Effector memory CD4-positive, alpha-beta T cell (primary cell): ENCODE data around the gene ROS1.

Source experiments
- DNase-seq, 3 donors: peaks; one replicate each; pipeline ENCODE4 v3.0.0-alpha.2; 2020
- H3K27ac ChIP-seq: 2 replicates; pipeline ENCODE4 v1.7.0; 2013; ENCODE audit warnings: mild to moderate bottlenecking, low read length, moderate library complexity; ENCODE audit not compliant: insufficient read depth, poor library complexity, severe bottlenecking
- H3K27me3 ChIP-seq: replicated peaks from 2 replicates; pipeline ENCODE4 v1.7.0; 2013; ENCODE audit warnings: mild to moderate bottlenecking, low read length; ENCODE audit not compliant: insufficient read depth, control insufficient read depth, poor library complexity, severe bottlenecking
- H3K36me3 ChIP-seq: 2 replicates; pipeline ENCODE4 v1.7.0; 2013; ENCODE audit warnings: mild to moderate bottlenecking, low read length, moderate library complexity; ENCODE audit not compliant: control insufficient read depth, insufficient read depth
- H3K4me1 ChIP-seq: 2 replicates; pipeline ENCODE4 v1.7.0; 2013; ENCODE audit warnings: low read length, mild to moderate bottlenecking; ENCODE audit not compliant: control insufficient read depth, insufficient read depth, poor library complexity, severe bottlenecking
- H3K4me3 ChIP-seq: 2 replicates; pipeline ENCODE4 v1.7.0; 2013; ENCODE audit warnings: low read length, low read depth, mild to moderate bottlenecking; ENCODE audit not compliant: insufficient read depth, poor library complexity, severe bottlenecking
- H3K9me3 ChIP-seq: 2 replicates; pipeline ENCODE4 v1.7.0; 2013; ENCODE audit warnings: mild to moderate bottlenecking, low read length, moderate library complexity; ENCODE audit not compliant: control insufficient read depth

The ROS1 gene

GRCh38 chr6:117409420-117409819 lies 16.3 kb downstream of the ROS1 start:
- no peak for DNase-seq
- H3K27me3 ChIP-seq, result no peaks in the 10 kb centered on the region
- no peaks in the 10 kb centered on the region for H3K9me3 ChIP-seq
- no peaks in the 10 kb centered on the region for H3K4me1 ChIP-seq
- no peaks in the 10 kb centered on the region for H3K36me3 ChIP-seq
- H3K27ac ChIP-seq, result no peak overlapping the region
- H3K4me3 ChIP-seq, result no peak overlapping the region

- DNase-seq, result no peak
- Histone ChIP-seq H3K27ac (no peak overlapping the region), H3K9me3 (no peaks in the 10 kb centered on the region), H3K36me3 (no peaks in the 10 kb centered on the region), H3K27me3 (no peaks in the 10 kb centered on the region), H3K4me3 (no peak overlapping the region), H3K4me1 (no peaks in the 10 kb centered on the region)
Observed at GRCh38 chr6:117404548-117404947, 21.2 kb downstream of the ROS1 start.

- H3K4me1 ChIP-seq, result no peaks in the 10 kb centered on the region
- no peaks in the 10 kb centered on the region for H3K9me3 ChIP-seq
- no peaks in the 10 kb centered on the region for H3K36me3 ChIP-seq
- DNase-seq, result no peak
- H3K27me3 ChIP-seq, result no peaks in the 10 kb centered on the region
- H3K27ac ChIP-seq, result no peak overlapping the region
- H3K4me3 ChIP-seq, result no peak overlapping the region
Observed at GRCh38 chr6:117401799-117402198, 23.9 kb downstream of the ROS1 start.

GRCh38 chr6:117399924-117400323 lies 25.8 kb downstream of the ROS1 start:
- no peak overlapping the region for H3K4me3 ChIP-seq
- no peaks in the 10 kb centered on the region for H3K36me3 ChIP-seq
- no peak for DNase-seq
- H3K27me3 ChIP-seq, result no peaks in the 10 kb centered on the region
- no peaks in the 10 kb centered on the region for H3K4me1 ChIP-seq
- H3K27ac ChIP-seq, result no peak overlapping the region
- H3K9me3 ChIP-seq, result no peaks in the 10 kb centered on the region

GRCh38 chr6:117399126-117399525 lies 26.6 kb downstream of the ROS1 start:
- H3K4me3 ChIP-seq, result no peak overlapping the region
- H3K27ac ChIP-seq, result no peak overlapping the region
- no peaks in the 10 kb centered on the region for H3K4me1 ChIP-seq
- H3K27me3 ChIP-seq, result no peaks in the 10 kb centered on the region
- no peak for DNase-seq
- H3K36me3 ChIP-seq, result no peaks in the 10 kb centered on the region
- H3K9me3 ChIP-seq, result no peaks in the 10 kb centered on the region

- Histone ChIP-seq H3K4me1 (no peaks in the 10 kb centered on the region), H3K9me3 (no peaks in the 10 kb centered on the region), H3K4me3 (no peak overlapping the region), H3K27ac (no peak overlapping the region), H3K36me3 (no peaks in the 10 kb centered on the region), H3K27me3 (no peaks in the 10 kb centered on the region)
- DNase-seq, result no peak
Observed at GRCh38 chr6:117397536-117398227, 28.1 kb downstream of the ROS1 start.

GRCh38 chr6:117396228-117396627 lies 29.5 kb downstream of the ROS1 start:
- Histone ChIP-seq H3K9me3 (no peaks in the 10 kb centered on the region), H3K4me1 (no peaks in the 10 kb centered on the region), H3K36me3 (no peaks in the 10 kb centered on the region), H3K27me3 (no peaks in the 10 kb centered on the region), H3K4me3 (no peak overlapping the region), H3K27ac (no peak overlapping the region)
- no peak for DNase-seq

- DNase-seq, result no peak
- Histone ChIP-seq H3K36me3 (no peaks in the 10 kb centered on the region), H3K27me3 (no peaks in the 10 kb centered on the region), H3K4me3 (no peak overlapping the region), H3K27ac (no peak overlapping the region), H3K9me3 (no peaks in the 10 kb centered on the region), H3K4me1 (no peaks in the 10 kb centered on the region)
Observed at GRCh38 chr6:117395164-117395563, 30.6 kb downstream of the ROS1 start.

GRCh38 chr6:117393045-117393444 lies 32.7 kb downstream of the ROS1 start:
- no peak for DNase-seq
- H3K27ac ChIP-seq, result no peak overlapping the region
- no peaks in the 10 kb centered on the region for H3K4me1 ChIP-seq
- H3K27me3 ChIP-seq, result no peaks in the 10 kb centered on the region
- no peaks in the 10 kb centered on the region for H3K36me3 ChIP-seq
- H3K9me3 ChIP-seq, result no peaks in the 10 kb centered on the region
- no peak overlapping the region for H3K4me3 ChIP-seq

- Histone ChIP-seq H3K4me1 (no peaks in the 10 kb centered on the region), H3K27ac (no peak overlapping the region), H3K27me3 (no peaks in the 10 kb centered on the region), H3K9me3 (no peaks in the 10 kb centered on the region), H3K36me3 (no peaks in the 10 kb centered on the region), H3K4me3 (no peak overlapping the region)
- DNase-seq, result no peak
Observed at GRCh38 chr6:117391874-117392583, 33.7 kb downstream of the ROS1 start.
